GM19023 (cell line): ENCODE measurements around the gene CSNK1G2.

Source experiments
- ATAC-seq: cut with Tn5 transposase; IDR thresholded peaks from one replicate; pipeline ENCODE4 v1.9.1; 2021; ENCODE audit warnings: mild to moderate bottlenecking, moderate library complexity; ENCODE audit not compliant: unreplicated experiment

Gene CSNK1G2

GRCh38 chr19:1941146-1942077 lies at the start of gene CSNK1G2:
Gene CSNK1G2, plus strand, starts transcription at chr19:1941172. Its CDS starts 28,601 bp downstream, at chr19:1969773.
- ATAC-seq: peak; percentile 59

DNA sequence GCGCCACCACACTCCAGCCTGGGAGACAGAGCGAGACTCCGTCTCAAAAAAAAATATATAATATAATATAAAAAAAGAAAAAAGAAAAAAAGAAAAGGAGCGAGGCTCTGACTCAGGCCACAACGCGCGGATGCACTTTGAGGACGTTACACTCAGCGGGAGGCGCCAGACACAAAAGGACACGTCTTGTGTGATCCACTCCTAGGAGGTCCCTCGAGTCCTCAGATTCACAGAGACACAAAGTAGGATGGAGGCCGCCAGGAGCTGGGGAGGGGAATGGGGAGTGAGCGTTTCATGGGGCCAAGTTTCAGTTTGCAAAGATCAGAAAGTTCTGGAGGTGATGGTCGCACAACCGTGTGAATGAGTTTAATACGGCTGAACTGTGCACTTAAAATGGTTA lies 47.2 kb upstream of the CSNK1G2 start:
- ATAC-seq: no peak

- ATAC-seq: no peak
Observed at GRCh38 chr19:1896508-1896907, 44.5 kb upstream of the CSNK1G2 start.

GRCh38 chr19:1901940-1902404 lies 39.0 kb upstream of the CSNK1G2 start:
- no peak for ATAC-seq

- no peak for ATAC-seq
Observed at GRCh38 chr19:1902923-1903322, 38.0 kb upstream of the CSNK1G2 start.

DNA sequence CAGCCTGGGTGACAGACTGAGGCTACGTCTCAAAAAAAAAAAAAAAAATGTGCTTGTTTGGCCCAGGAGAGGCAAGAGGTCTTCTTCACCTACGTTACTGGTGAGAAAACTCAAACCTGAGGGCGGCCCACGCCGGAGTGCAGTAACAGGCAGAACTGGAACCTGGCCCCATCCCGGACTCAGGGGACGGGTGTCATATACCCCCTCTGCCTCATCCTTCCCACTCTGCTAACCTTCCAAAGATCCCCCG lies 36.2 kb upstream of the CSNK1G2 start:
- no peak for ATAC-seq

GRCh38 chr19:1905110-1905862 lies 35.7 kb upstream of the CSNK1G2 start, which contains the start of the genes ADAT3 and SCAMP4:
Gene ADAT3, plus strand, starts transcription at chr19:1905399. Its CDS starts 6,649 bp downstream, at chr19:1912048.
Gene SCAMP4, plus strand, starts transcription at chr19:1905399. Its CDS starts 9,621 bp downstream, at chr19:1915020.
- ATAC-seq: peak; percentile 75

DNA sequence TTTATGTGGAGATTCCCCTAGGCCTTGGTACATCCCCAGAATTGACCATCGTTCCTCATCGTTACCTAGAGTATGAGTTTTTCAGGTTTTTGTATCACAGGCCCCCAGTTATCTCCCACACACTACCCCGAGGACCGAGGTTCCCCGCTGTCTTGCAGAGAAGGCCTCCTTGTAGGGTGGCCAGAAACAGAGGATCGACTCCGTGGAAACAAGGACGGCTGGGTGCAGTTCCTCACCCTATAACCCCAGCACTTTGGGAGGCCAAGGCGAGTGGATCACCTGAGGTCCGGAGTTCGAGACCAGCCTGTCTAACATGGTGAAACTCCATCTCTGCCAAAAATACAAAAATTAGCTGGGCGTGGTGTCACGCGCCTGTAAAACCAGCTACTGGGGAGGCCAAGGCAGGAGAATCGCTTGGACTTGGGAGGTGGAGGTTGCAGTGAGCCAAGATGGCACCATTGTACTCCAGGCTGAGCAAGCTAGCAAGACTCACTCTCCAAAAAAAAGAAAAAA lies 35.1 kb upstream of the CSNK1G2 start:
- no peak for ATAC-seq

GRCh38 chr19:1906985-1907562 lies 33.9 kb upstream of the CSNK1G2 start:
- no peak for ATAC-seq

DNA sequence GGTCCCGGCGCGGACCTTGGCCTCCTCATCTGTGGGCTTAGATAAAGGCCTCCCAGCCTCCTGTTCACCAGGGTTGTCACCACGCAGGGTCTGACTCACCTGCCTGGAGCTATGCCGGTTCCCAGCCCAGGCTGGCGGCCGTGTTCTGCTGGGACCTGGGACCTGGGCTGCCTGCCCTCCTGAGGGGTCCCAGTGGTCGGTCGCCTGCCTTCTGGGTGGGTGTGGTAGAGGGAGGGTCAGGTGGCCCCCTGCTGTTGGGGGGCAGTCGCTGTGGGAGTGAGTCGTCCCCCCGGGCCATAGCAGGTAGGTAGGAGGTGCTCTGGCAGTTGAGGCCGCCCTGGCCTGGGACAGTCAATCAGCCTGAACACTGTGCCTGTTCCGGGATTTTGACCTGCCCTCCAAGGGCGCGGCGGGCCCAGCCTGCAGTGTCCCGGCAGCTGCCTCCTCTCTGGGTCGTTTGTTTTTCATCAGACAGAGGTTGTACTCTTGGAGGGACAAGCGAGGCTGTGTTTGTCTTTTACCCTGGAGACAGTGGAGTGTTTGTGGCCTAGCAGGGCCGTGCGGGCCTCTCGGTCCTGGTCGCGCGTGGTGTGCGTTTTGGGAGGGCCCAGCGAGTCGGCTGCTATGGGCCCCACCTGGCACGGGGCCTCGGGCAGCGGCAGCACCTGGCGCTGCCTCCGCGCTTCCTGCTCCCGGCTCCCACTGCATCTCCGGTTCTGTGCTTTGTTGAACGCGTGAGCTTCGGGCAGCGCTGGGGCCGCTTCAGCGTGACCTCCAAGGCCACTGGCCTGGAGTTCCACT lies 33.2 kb upstream of the CSNK1G2 start:
- ATAC-seq: no peak

- no peak for ATAC-seq
Observed at GRCh38 chr19:1908364-1908678, 32.7 kb upstream of the CSNK1G2 start.

GRCh38 chr19:1909761-1910080 lies 31.3 kb upstream of the CSNK1G2 start:
- no peak for ATAC-seq

- no peak for ATAC-seq
Observed at GRCh38 chr19:1910177-1910576, 30.8 kb upstream of the CSNK1G2 start.

- ATAC-seq: no peak
Observed at GRCh38 chr19:1911098-1911497, 29.9 kb upstream of the CSNK1G2 start.

- no peak for ATAC-seq
Observed at GRCh38 chr19:1911995-1912394, 29.0 kb upstream of the CSNK1G2 start.

- ATAC-seq: no peak
Observed at GRCh38 chr19:1912760-1913505, 28.0 kb upstream of the CSNK1G2 start.

GRCh38 chr19:1913781-1914577 lies 27.0 kb upstream of the CSNK1G2 start:
- ATAC-seq: no peak

DNA sequence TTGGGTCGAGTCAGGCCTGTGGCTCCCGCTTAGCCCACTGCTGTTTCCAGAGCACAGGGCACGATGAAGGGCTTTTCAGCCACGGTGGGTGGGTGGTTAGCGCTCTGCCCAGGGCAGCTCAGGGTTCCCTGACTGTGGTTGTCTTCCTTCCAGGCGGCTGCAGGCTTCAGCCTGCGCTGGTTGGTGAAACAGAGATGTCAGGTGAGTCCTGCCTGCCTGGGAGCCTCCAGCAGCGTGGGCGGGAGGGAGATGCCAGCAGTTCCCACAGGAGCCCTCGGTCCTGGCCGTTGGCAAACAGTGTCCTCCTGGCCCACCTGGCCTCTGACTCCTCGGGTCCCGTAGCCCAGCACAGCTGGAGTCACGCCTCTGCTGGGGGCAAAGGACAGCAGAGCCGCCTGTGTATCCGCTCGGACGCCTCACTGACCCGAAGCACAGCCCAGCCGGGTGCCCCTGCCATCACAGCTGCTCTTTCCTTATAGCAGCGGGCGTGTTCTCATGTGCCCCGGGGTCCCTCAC lies 26.1 kb upstream of the CSNK1G2 start:
- no peak for ATAC-seq

DNA sequence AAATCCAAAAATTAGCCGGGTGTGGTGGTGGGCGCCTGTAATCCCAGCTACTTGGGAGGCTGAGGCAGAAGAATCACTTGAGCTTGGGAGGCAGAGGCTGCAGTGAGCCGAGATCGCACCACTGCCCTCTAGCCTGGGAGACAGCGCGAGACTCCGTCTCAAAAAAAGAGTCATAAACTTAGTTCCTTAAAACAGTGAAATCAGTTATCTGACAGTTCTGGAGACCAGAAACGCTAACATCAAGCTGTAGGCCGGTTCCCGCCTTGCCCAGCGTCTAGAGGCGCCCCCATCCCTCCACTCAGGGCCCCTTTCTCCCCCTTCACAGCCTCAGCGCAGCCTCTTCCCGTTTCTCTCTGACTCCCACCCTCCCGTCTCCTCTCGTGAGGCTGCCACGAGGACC lies 23.8 kb upstream of the CSNK1G2 start:
- ATAC-seq: no peak
